Fibroblast of lung (primary cell): Measurements from ENCODE around the gene FGFR2.

Experiments used
- EZH2 ChIP-seq: IDR thresholded peaks from 2 replicates; pipeline ENCODE4 v1.5.1; 2012; ENCODE audit warnings: low read length, control low read depth, mild to moderate bottlenecking; ENCODE audit errors: missing control alignments
- TF ChIP-seq, protein P1 (sequence below), 2 donors: IDR thresholded peaks in 1 of 2; conservative IDR thresholded peaks in 1 of 2; 1 replicate in 1 of 2; 2 replicates in 1 of 2; pipeline ENCODE4 v1.5.1; 2011 to 2012; ENCODE audit warnings: low read length in 2 of 2, control low read depth in 1 of 2, inconsistent platforms in 1 of 2, low read depth in 1 of 2, mild to moderate bottlenecking in 1 of 2

GRCh38 chr10:121435099-121435875 is 163.0 kb downstream of the FGFR2 start:
- TF ChIP-seq, protein P1, sequence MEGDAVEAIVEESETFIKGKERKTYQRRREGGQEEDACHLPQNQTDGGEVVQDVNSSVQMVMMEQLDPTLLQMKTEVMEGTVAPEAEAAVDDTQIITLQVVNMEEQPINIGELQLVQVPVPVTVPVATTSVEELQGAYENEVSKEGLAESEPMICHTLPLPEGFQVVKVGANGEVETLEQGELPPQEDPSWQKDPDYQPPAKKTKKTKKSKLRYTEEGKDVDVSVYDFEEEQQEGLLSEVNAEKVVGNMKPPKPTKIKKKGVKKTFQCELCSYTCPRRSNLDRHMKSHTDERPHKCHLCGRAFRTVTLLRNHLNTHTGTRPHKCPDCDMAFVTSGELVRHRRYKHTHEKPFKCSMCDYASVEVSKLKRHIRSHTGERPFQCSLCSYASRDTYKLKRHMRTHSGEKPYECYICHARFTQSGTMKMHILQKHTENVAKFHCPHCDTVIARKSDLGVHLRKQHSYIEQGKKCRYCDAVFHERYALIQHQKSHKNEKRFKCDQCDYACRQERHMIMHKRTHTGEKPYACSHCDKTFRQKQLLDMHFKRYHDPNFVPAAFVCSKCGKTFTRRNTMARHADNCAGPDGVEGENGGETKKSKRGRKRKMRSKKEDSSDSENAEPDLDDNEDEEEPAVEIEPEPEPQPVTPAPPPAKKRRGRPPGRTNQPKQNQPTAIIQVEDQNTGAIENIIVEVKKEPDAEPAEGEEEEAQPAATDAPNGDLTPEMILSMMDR (conservative IDR thresholded peaks at IDR 0.05 in 1 of 2, IDR thresholded peaks at IDR 0.05 in 1 of 2; ENCODE audit: low read depth in 1 of 2, low read length in 2 of 2) = no peak
- no peak for TF ChIP-seq EZH2
